NB4 (cell line): ENCODE measurements around the gene YIPF2.

ENCODE experiments used
- MYC ChIP-seq: IDR thresholded peaks from 2 replicates; pipeline ENCODE4 v1.6.1; 2011; ENCODE audit warnings: low read depth, low read length
- POLR2A ChIP-seq: IDR thresholded peaks from 2 replicates; pipeline ENCODE4 v1.6.1; 2011; ENCODE audit warnings: mild to moderate bottlenecking; ENCODE audit not compliant: insufficient read length; ENCODE audit errors: extremely low read depth
- TF ChIP-seq, protein P1 (sequence below): IDR thresholded peaks from one replicate; pipeline ENCODE4 v1.5.1; 2012; ENCODE audit warnings: low read depth, low read length
- TF ChIP-seq, protein P2 (sequence below): IDR thresholded peaks from 2 replicates; pipeline ENCODE4 v1.6.1; 2011; ENCODE audit warnings: low read depth, low read length

DNA sequence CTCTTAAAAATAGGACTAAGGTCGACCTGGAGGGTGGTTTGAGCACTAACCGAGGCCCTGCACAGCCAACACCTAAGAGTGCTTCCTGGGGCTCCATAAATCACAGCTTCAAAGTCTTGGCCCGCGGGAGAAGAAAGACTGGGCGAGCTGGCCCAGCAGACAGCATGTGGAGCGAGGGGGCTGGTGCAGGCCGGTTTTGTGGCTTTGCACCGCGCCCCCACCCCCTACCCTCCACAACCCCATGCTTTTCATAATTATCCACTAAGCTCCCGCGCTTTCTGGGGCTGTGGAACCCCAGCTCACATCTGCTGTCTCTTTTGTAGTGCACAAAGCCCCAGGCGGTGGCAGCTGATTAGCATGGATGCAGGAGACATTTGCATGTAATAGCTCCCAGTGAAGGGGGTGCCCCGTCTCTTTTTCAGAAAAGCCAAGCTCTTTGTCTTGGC, 40.0 kb downstream of the YIPF2 start:
- TF ChIP-seq, protein P1, sequence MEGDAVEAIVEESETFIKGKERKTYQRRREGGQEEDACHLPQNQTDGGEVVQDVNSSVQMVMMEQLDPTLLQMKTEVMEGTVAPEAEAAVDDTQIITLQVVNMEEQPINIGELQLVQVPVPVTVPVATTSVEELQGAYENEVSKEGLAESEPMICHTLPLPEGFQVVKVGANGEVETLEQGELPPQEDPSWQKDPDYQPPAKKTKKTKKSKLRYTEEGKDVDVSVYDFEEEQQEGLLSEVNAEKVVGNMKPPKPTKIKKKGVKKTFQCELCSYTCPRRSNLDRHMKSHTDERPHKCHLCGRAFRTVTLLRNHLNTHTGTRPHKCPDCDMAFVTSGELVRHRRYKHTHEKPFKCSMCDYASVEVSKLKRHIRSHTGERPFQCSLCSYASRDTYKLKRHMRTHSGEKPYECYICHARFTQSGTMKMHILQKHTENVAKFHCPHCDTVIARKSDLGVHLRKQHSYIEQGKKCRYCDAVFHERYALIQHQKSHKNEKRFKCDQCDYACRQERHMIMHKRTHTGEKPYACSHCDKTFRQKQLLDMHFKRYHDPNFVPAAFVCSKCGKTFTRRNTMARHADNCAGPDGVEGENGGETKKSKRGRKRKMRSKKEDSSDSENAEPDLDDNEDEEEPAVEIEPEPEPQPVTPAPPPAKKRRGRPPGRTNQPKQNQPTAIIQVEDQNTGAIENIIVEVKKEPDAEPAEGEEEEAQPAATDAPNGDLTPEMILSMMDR: no peak
- TF ChIP-seq POLR2A (no peak), MYC (no peak)
- TF ChIP-seq, protein P2, sequence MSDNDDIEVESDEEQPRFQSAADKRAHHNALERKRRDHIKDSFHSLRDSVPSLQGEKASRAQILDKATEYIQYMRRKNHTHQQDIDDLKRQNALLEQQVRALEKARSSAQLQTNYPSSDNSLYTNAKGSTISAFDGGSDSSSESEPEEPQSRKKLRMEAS: no peak
